K562 (cell line): ENCODE measurements around the gene ARHGEF10L. TPM values are rescaled to one million over a fixed set of nuclear protein-coding genes. Genes with fewer than 3 reads are reported as not detected.

Experiments used
- ATAC-seq: fragments of 200-7000 bp; cut with Tn5 transposase; 3 replicates; pipeline ENCODE4 v1.9.1; 2020; ENCODE audit warnings: moderate library complexity
- BruUV-seq: library from RNA; stranded (reverse); fragments of 400-500 nt; replicated peaks from 2 replicates; lab custom pipeline; 2021; lab: Mats Ljungman, UMichigan
- CTCF ChIA-PET: fragments of 300-600 bp; formaldehyde crosslinking; extraction: SDS; loops from one replicate; lab custom pipeline; 2021; ENCODE audit warnings: low intra/inter-chr PET ratio; lab: Yijun Ruan, JAX
- POLR2A ChIA-PET: fragments of 300-600, 350-650 bp; sonication (Branson Sonifier 250); formaldehyde crosslinking; extraction: SDS; loops from one replicate; lab custom pipeline; 2021; ENCODE audit warnings: antibody characterized with exemption, inconsistent platforms; lab: Yijun Ruan, JAX
- DNase-seq, 4 experiments: peaks; one replicate each; pipeline versions ENCODE4 v3.0.0 to v3.0.0-alpha.2; 2011 to 2018; ENCODE audit warnings: low spot score in 3 of 4, mixed read lengths in 3 of 4; ENCODE audit errors: extremely low read depth in 1 of 4
- FAIRE-seq: peaks from 2 replicates; lab custom pipeline; 2011; peaks lifted over from hg19 to GRCh38; lab: Jason Lieb, UNC
- H2AFZ ChIP-seq: 2 replicates; pipeline ENCODE4 v1.6.0; 2011; ENCODE audit warnings: low read depth, low read length, control low read depth, inconsistent platforms
- H3K27ac ChIP-seq: fragments of 200-600 bp; 3 replicates; pipeline ENCODE4 v1.8.0; 2011; ENCODE audit warnings: low read depth, mild to moderate bottlenecking, control low read depth, inconsistent platforms, low read length, moderate library complexity, mixed read lengths; ENCODE audit errors: extremely low read depth
- H3K27me3 ChIP-seq, 2 experiments: fragments of 300-600 bp in 1 of 2; 2 replicates in 1 of 2; 3 replicates in 1 of 2; pipeline versions ENCODE4 v1.6.0 to v1.8.0; 2011; ENCODE audit warnings: inconsistent platforms in 2 of 2, low read length in 2 of 2, mild to moderate bottlenecking in 1 of 2, mixed read lengths in 1 of 2, moderate library complexity in 1 of 2; ENCODE audit not compliant: control insufficient read depth in 2 of 2, insufficient read depth in 2 of 2
- H3K36me3 ChIP-seq: fragments of 300-600 bp; 3 replicates; pipeline ENCODE4 v1.8.0; 2011; ENCODE audit warnings: mild to moderate bottlenecking, low read length, inconsistent platforms; ENCODE audit not compliant: control insufficient read depth, insufficient read depth
- H3K4me1 ChIP-seq, 2 experiments: fragments of 200-600 bp in 1 of 2; replicated peaks in 1 of 2; 2 replicates in 1 of 2; 3 replicates in 1 of 2; pipeline versions ENCODE4 v1.5.1 to v1.8.0; 2011; ENCODE audit warnings: inconsistent platforms in 2 of 2, low read length in 2 of 2, mild to moderate bottlenecking in 1 of 2, mixed read lengths in 1 of 2, moderate library complexity in 1 of 2; ENCODE audit not compliant: control insufficient read depth in 2 of 2, insufficient read depth in 2 of 2
- H3K4me2 ChIP-seq: 2 replicates; pipeline ENCODE4 v1.6.1; 2011; ENCODE audit warnings: low read length, control low read depth, inconsistent platforms, mixed read lengths; ENCODE audit not compliant: insufficient read depth
- H3K4me3 ChIP-seq: fragments of 200-600 bp; sonication (generic), shearing (Covaris generic); 2 replicates; pipeline ENCODE4 v1.5.1; 2016; ENCODE audit warnings: control low read depth, inconsistent platforms
- H3K79me2 ChIP-seq: fragments of 200-600 bp; 3 replicates; pipeline ENCODE4 v1.8.0; 2011; ENCODE audit warnings: low read length, inconsistent platforms; ENCODE audit not compliant: control insufficient read depth, insufficient read depth
- H3K9ac ChIP-seq, 2 experiments: 2 replicates each; pipeline versions ENCODE4 v1.6.0 to v1.6.1; 2011; ENCODE audit warnings: low read depth in 2 of 2, low read length in 2 of 2, control low read depth in 1 of 2, inconsistent platforms in 1 of 2, mild to moderate bottlenecking in 1 of 2, mixed read lengths in 1 of 2; ENCODE audit not compliant: insufficient read depth in 1 of 2
- H3K9me1 ChIP-seq: one replicate; pipeline ENCODE4 v1.6.0; 2011; ENCODE audit warnings: inconsistent platforms, mild to moderate bottlenecking, low read length, moderate library complexity; ENCODE audit not compliant: control insufficient read depth, insufficient read depth
- H3K9me3 ChIP-seq: replicated peaks from 2 replicates; pipeline ENCODE4 v1.5.1; 2011; ENCODE audit warnings: low read depth, low read length, inconsistent platforms; ENCODE audit not compliant: control insufficient read depth, insufficient read depth
- H4K20me1 ChIP-seq: replicated peaks from 2 replicates; pipeline ENCODE4 v1.6.1; 2011; ENCODE audit warnings: low read length, inconsistent platforms, mixed read lengths; ENCODE audit not compliant: control insufficient read depth, insufficient read depth
- ARHGAP35 ChIP-seq: fragments of 450-650 bp; IDR thresholded peaks from 2 replicates; pipeline ENCODE4 v1.6.1; 2018; ENCODE audit not compliant: partially characterized antibody
- ARID1B ChIP-seq: fragments of 450-650 bp; IDR thresholded peaks from 2 replicates; pipeline ENCODE4 v1.6.1; 2016; ENCODE audit warnings: antibody characterized with exemption, mild to moderate bottlenecking, inconsistent platforms
- C11orf30 ChIP-seq: fragments of 450-650 bp; IDR thresholded peaks from 2 replicates; pipeline ENCODE4 v1.6.1; 2016; ENCODE audit warnings: low read depth, mild to moderate bottlenecking
- CHD4 ChIP-seq: fragments of 200-600 bp; sonication (generic); IDR thresholded peaks from 3 replicates; pipeline ENCODE4 v1.6.1; 2012; ENCODE audit warnings: low read depth, mild to moderate bottlenecking, mixed read lengths, low read length, inconsistent platforms; ENCODE audit not compliant: insufficient read depth, insufficient replicate concordance, poor library complexity, severe bottlenecking
- FOXA3 ChIP-seq, 2 experiments: fragments of 450-650 bp in 1 of 2; sonication (generic) in 1 of 2; formaldehyde crosslinking; IDR thresholded peaks in 1 of 2; conservative IDR thresholded peaks in 1 of 2; 2 replicates each; pipeline versions ENCODE4 v1.4.0 to v1.8.0; 2020 to 2022; ENCODE audit warnings: mild to moderate bottlenecking in 2 of 2, missing genetic modification reagents in 1 of 2
- MXI1 ChIP-seq: IDR thresholded peaks from 2 replicates; pipeline ENCODE4 v1.6.1; 2011; ENCODE audit warnings: low read depth, mild to moderate bottlenecking, improper control_type of control experiment, low read length
- SUPT5H ChIP-seq: fragments of 450-650 bp; IDR thresholded peaks from 2 replicates; pipeline ENCODE4 v1.6.1; 2016
- WGBS: fragments of 100-300 bp; shearing (Covaris generic); methylation state at CpG from one replicate; pipeline ENCODE4 v1.1.6; 2016; ENCODE audit warnings: low coverage, mixed read lengths; ENCODE audit not compliant: insufficient coverage; ENCODE audit errors: missing lambda C conversion rate; 5-methylcytosine and 5-hydroxymethylcytosine counted together
- in situ Hi-C: fragments of 300-500 bp; cut with MboI; formaldehyde crosslinking; loops from 4 replicates; pipeline ENCODE4 v1.15.0; 2018; ENCODE audit warnings: inconsistent platforms, mixed read lengths
- intact Hi-C: fragments of 100-400 bp; cut with micrococcal nuclease; formaldehyde crosslinking; loops from 2 replicates; pipeline ENCODE4 v1.14.2; 2022
- polyA plus RNA-seq, 8 experiments: library from polyadenylated mRNA; depleted of rRNA in 4 of 8; stranded (reverse) in 5 of 8; unstranded in 3 of 8; fragments of >200 nt; fragmentation: Nextera tagmentation in 2 of 8; fragmentation: Illumina TruSeq in 1 of 8; extraction: Ambion mirVana in 2 of 8; extraction: Trizol in 1 of 8; gene quantifications; 2 replicates each; pipeline versions ENCODE4 v1.2.1 to v1.2.3, GENCODE V29; 2011 to 2014; ENCODE audit warnings: inconsistent platforms in 1 of 8, missing spikeins in 1 of 8
- total RNA-seq, 7 experiments: library from RNA; depleted of rRNA in 6 of 7; stranded (reverse); fragments of >200 nt in 6 of 7; fragmentation: Illumina TruSeq in 2 of 7; extraction: Trizol in 2 of 7; gene quantifications; 2 replicates each; pipeline versions ENCODE4 v1.2.1 to v1.2.3, GENCODE V29; 2011 to 2021; ENCODE audit warnings: low replicate concordance in 1 of 7

Gene ARHGEF10L
- total and polyA plus RNA-seq, 9 of the 15 experiments (the other 6 are each of a cell fraction or from before 2014, with no cell fraction given) = 0.09 to 0.13 TPM; not detected in 7

DNA sequence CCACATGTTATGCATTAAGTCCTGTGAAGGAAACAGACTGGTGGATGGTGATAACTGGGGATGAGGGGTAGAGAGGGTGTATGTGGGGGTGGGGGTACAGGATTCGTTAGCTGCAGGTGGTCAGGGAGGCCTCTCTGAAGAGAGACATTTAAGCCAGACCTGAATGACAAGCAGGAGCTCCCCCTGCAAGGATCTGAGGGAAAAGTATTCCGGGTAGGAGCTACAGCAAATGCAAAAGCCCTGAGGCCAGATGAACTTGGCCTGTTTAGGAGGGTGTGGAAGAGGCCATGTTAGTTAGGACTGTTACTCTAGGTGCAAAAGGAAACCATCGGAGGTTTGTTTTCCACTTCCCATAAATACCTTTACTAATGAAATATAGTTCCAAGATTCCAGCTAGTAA lies 9.9 kb downstream of the ARHGEF10L start:
- H3K9me3 ChIP-seq = no peaks in the 10 kb centered on the region
- ChIA-PET CTCF (no interaction called here), POLR2A (interaction anchor here (0.6 kb wide), 1 partner anchor 1286 kb away, joined by 3 read pairs; no protein-coding TSS in a partner anchor)
- no peak for DNase-seq
- no TSS peak for BruUV-seq
- intact Hi-C loops (no loop called here), in situ Hi-C loops (no loop called here)
- H3K9me1 ChIP-seq = no peaks in the 10 kb centered on the region
- 0% methylated on average over 3 of the region's 3 CpGs for WGBS
- no peak overlapping the region for H3K27ac ChIP-seq
- TF ChIP-seq SUPT5H = no peak
- no peak for TF ChIP-seq C11orf30
- TF ChIP-seq FOXA3 (CRISPR knock-in tag; conservative IDR thresholded peaks at IDR 0.05 in 1 of 2, IDR thresholded peaks at IDR 0.05 in 1 of 2) = no peak
- H4K20me1 ChIP-seq = 0 out of 2 replicates have a peak, but pooled peaks cover 14% of the 10 kb centered on the region
- no peaks in the 10 kb centered on the region for H3K79me2 ChIP-seq
- no peak overlapping the region for H2AFZ ChIP-seq
- H3K36me3 ChIP-seq = no peaks in the 10 kb centered on the region
- H3K4me3 ChIP-seq = no peak overlapping the region
- no peak for FAIRE-seq
- H3K9ac ChIP-seq = no peak overlapping the region
- no peak for ATAC-seq
- H3K4me1 ChIP-seq = no peaks in the 10 kb centered on the region
- peaks cover 10 to 31% of the 10 kb centered on the region in 2 experiments; a peak in 4 of 5 replicates for H3K27me3 ChIP-seq
- H3K4me2 ChIP-seq = no peak overlapping the region

DNA sequence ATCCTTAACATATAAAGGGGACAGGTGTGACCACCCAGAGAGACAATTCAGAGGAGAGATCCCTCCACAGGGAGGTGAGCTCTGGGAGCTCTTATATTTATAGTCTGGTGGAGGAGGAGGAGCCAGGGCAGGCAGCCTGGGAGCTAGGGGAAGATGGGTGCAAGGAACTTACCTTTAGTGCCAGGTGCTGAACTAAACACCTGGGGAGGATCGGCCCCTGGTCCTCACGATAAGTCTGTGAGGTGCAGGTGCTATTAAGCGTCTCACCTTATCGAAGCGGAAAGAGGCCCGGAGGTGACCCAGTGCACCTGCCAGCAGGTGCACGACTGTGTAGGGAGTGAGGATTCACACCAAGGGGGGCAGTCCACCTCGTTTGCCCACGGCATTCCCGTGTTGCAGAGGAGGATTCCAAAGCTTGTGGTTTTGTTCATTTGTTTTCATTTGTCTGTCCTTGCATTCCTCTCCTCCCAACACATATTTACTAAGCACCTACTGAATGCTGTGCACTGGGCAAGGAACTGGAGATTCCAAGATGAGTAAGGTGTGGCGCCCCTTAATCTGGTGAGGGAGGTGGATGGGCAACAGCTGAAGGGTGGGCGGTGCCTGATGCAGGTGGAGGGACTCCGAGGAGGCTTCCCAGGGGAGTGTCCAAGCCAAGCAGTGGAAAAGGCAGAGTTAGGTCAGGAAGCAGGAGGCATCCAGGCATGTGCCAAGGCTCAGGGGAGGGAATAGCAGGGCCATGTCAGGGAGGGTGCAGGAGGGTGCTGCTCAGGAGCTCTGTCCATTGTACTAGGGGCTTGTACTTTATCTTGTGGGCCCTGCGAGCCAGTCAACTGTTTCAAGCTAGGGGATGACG lies 11.5 kb downstream of the ARHGEF10L start:
- in situ Hi-C loops (no loop called here), intact Hi-C loops (no loop called here)
- Histone ChIP-seq H2AFZ (no peak overlapping the region), H3K4me1 (no peaks in the 10 kb centered on the region), H3K27ac (no peak overlapping the region), H3K36me3 (no peaks in the 10 kb centered on the region), H3K79me2 (no peaks in the 10 kb centered on the region), H3K9me1 (no peaks in the 10 kb centered on the region), H3K4me2 (no peak overlapping the region), H3K9ac (no peak overlapping the region), H3K4me3 (no peak overlapping the region), H3K9me3 (no peaks in the 10 kb centered on the region), H4K20me1 (0 out of 2 replicates have a peak, but pooled peaks cover 18% of the 10 kb centered on the region), H3K27me3 (peaks cover 3 to 21% of the 10 kb centered on the region in 2 experiments; a peak in 3 of 5 replicates)
- DNase-seq = no peak
- TF ChIP-seq MXI1 (no peak), ARHGAP35 (no peak), CHD4 (no peak), ARID1B (no peak)
- BruUV-seq = no TSS peak
- 1% methylated on average over 15 of the region's 15 CpGs for WGBS
- no peak for FAIRE-seq
- ChIA-PET POLR2A (interaction anchor here (0.6 kb wide), 1 partner anchor 54 kb away, joined by 3 read pairs; no protein-coding TSS in a partner anchor), CTCF (no interaction called here)
- no peak for ATAC-seq
